BLaER1 (cell line): ENCODE data around the gene PAQR8.

Source experiments
- H3K27ac ChIP-seq: shearing (Covaris generic); formaldehyde crosslinking; 2 replicates; pipeline ENCODE4 v1.8.1; 2022
- H3K27me3 ChIP-seq: shearing (Covaris generic); formaldehyde crosslinking; 2 replicates; pipeline ENCODE4 v1.8.1; 2022
- H3K36me3 ChIP-seq: shearing (Covaris generic); formaldehyde crosslinking; 2 replicates; pipeline ENCODE4 v1.8.1; 2022
- H3K4me1 ChIP-seq: shearing (Covaris generic); formaldehyde crosslinking; 2 replicates; pipeline ENCODE4 v1.8.1; 2022
- H3K4me2 ChIP-seq: shearing (Covaris generic); formaldehyde crosslinking; 2 replicates; pipeline ENCODE4 v1.8.1; 2022
- H3K4me3 ChIP-seq: shearing (Covaris generic); formaldehyde crosslinking; 2 replicates; pipeline ENCODE4 v1.8.1; 2022
- H3K9ac ChIP-seq: shearing (Covaris generic); formaldehyde crosslinking; 2 replicates; pipeline ENCODE4 v1.8.1; 2022
- H3K9me3 ChIP-seq: shearing (Covaris generic); formaldehyde crosslinking; 2 replicates; pipeline ENCODE4 v1.8.1; 2022
- H4K20me1 ChIP-seq: shearing (Covaris generic); formaldehyde crosslinking; 2 replicates; pipeline ENCODE4 v1.8.1; 2022
- Cebpa-rat ChIP-seq: shearing (Covaris generic); IDR thresholded peaks from 2 replicates; pipeline ENCODE4 v1.8.1; 2022

The PAQR8 gene

DNA sequence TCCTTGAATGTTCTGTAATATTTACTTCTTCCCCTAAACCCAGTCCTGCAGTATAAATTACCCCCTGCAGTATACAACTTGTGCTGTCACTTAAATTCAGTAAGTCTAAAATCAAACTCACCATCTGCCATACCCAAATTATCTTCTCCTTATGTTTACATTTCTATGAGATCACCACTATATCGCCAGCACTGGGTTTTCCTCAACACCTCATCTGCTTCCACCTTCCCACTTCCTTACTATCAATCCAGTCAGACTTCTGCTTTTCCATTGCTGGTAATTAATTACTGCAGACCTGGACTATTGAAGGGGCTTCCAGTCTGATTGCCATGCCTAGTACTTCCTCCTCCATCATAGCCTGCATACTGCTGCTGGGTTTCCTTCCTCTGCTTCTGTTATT lies 73.4 kb downstream of the PAQR8 start:
- Histone ChIP-seq H3K27me3 (no peaks in the 10 kb centered on the region), H3K4me3 (no peak overlapping the region), H3K36me3 (peaks cover 27% of the 10 kb centered on the region; the same call in 1 of the 2 replicates), H3K27ac (no peak overlapping the region), H4K20me1 (no peaks in the 10 kb centered on the region), H3K4me2 (no peak overlapping the region), H3K9me3 (peaks cover 7% of the 10 kb centered on the region; the same call in 1 of the 2 replicates), H3K4me1 (peaks cover 10% of the 10 kb centered on the region), H3K9ac (no peak overlapping the region)
- no peak for TF ChIP-seq Cebpa-rat

DNA sequence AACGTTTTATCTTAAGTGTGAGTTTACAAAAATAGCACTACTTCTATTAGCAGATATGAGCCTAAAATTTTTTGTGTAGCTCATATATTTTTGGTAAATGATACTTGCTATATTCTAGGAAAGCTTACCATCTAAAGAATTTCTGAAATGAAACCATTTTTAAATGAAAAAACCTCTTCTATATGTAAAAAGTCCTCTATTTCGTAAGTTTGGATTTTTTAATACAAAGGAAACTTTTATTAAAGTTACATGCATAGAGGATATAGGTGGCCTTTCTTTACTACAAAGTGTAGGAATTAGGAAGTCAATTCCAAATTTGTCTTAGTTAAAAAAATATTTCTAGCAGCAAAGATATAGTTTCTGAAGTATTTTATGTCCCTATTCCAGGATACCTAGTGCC lies 77.0 kb downstream of the PAQR8 start:
- Histone ChIP-seq H3K9me3 (peaks cover 11% of the 10 kb centered on the region; the same call in 1 of the 2 replicates), H3K36me3 (peaks cover 24% of the 10 kb centered on the region; the same call in 1 of the 2 replicates), H3K4me2 (no peak overlapping the region), H3K9ac (no peak overlapping the region), H4K20me1 (no peaks in the 10 kb centered on the region), H3K4me1 (peaks cover under 1% of the 10 kb centered on the region; the same call in 1 of the 2 replicates), H3K27ac (no peak overlapping the region), H3K27me3 (no peaks in the 10 kb centered on the region), H3K4me3 (no peak overlapping the region)
- TF ChIP-seq Cebpa-rat: no peak

DNA sequence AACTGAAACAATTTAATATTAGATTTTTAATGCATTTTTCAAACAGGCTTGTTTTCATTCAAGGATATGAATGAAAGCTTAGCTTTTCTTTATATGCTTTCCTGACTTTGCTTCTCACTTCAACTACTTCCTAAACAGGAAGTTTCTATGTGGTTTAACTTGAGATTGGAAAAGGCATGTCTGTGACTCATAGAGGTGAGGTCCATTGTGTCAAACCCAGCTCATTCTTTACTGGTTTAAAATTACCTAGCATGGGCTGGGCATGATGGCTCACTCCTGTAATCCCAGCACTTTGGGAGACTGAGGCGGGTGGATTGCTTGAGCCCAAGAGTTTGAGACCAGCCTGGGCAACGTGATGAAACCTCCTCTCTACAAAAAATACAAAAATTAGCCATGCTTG lies 92.6 kb downstream of the PAQR8 start:
- Histone ChIP-seq H3K27me3 (no peaks in the 10 kb centered on the region), H3K9ac (no peak overlapping the region), H3K27ac (no peak overlapping the region), H3K36me3 (peaks cover 29% of the 10 kb centered on the region), H3K4me2 (no peak overlapping the region), H3K9me3 (peaks cover 22% of the 10 kb centered on the region), H3K4me1 (no peaks in the 10 kb centered on the region), H4K20me1 (no peaks in the 10 kb centered on the region), H3K4me3 (no peak overlapping the region)
- no peak for TF ChIP-seq Cebpa-rat

DNA sequence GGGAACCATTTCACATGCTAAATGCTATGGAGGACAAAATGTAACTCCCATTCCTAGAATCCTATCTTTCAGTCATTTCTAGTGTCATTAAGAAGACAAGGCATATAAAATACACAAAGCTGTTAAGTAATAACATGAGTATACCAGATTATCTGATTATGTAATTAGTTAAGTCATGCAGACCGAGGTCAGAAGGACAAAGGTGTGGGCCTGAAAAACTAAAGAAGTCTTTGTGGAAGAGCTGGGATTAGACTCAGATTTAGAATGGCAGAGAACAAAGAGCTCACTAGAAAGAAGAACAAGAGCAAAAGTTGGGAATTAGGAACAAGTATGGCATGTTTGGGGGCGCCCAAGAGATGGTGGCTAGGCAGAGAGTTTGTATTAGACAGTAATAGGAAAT lies 95.1 kb downstream of the PAQR8 start:
- Histone ChIP-seq H3K4me3 (no peak overlapping the region), H3K9me3 (peaks cover 5% of the 10 kb centered on the region), H3K36me3 (peaks cover 22% of the 10 kb centered on the region), H3K4me2 (no peak overlapping the region), H3K27ac (no peak overlapping the region), H3K9ac (no peak overlapping the region), H4K20me1 (no peaks in the 10 kb centered on the region), H3K4me1 (no peaks in the 10 kb centered on the region), H3K27me3 (no peaks in the 10 kb centered on the region)
- no peak for TF ChIP-seq Cebpa-rat
